Stimulated activated CD4-positive, alpha-beta T cell treated with anti-CD3 and anti-CD28 coated beads, TNF-alpha, amount 100 ng/mL, for 48 hours (primary cell): Measurements from ENCODE around the gene ITGA2.

Experiments used
- DNase-seq, 3 donors: peaks; one replicate each; pipeline ENCODE4 v3.0.0-alpha.2; 2020; ENCODE audit warnings: low read depth in 3 of 3

Gene ITGA2

DNA sequence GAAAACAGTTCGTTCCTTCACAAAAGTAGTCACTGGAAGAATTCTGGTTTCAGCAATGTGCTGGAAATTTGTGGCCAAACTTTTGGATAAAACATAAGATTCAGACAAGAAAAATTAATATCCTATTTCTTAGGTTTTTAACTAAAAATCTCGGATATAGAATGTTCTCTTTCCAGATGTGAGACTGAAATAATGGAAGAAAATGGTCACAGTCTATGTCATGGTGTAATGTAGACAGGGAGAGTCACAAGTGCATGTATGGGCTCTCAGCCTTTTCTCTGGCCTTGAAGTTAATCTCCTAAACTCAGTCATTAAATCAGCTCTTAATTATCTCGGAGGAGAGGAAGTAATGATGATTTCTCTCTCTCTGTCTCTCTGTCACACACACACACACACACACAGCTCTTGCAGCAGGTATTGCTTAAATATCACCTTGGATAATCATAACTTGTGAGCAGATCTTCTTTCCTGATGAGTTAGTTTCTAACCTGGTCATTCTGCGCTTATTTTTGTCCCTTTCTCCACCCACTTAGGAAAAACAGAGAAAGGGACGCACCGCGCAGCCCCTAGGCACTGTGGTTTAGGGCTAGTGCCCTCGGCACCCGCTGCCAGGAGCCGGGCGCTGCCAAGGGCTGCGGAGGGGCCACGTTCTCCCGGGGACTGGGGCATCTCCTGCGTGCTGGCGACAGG is 672 bp upstream of the ITGA2 start:
- DNase-seq = no peak

DNA sequence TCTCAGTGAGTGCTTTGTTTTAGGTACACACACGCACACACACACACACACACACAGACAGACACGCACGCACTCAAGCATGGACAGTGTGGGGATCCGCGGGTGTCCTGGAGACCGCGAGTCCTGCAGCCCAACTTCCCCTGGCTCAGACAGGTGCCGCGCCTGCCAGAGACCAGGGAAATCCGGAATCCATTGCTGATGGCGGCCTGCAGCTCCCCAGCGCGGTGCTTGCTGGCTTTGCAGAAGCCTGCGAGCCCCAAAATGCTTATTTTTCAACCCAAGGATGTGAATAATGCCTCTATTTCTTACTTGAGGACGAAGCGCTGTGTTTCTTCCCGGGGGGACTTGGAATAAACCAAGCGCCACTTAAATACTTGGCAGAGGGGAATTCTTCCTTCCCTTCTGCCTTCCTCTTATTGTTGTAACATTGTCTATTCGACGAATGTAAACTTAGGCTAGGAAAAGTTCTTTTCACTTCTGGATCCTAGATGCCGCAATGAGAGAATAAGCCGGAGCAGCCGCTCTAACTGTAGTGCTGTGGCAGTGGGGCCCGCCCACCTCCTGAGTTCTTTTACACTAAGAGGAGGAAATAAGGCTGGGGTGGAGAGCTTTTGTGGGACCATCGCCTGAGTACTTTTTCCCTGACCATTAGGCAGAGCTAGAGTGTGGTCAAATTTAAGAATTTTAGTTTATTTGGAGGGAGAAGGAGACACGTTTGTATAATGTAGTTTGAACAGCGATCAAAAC is 802 bp downstream of the ITGA2 start:
- no peak for DNase-seq

DNA sequence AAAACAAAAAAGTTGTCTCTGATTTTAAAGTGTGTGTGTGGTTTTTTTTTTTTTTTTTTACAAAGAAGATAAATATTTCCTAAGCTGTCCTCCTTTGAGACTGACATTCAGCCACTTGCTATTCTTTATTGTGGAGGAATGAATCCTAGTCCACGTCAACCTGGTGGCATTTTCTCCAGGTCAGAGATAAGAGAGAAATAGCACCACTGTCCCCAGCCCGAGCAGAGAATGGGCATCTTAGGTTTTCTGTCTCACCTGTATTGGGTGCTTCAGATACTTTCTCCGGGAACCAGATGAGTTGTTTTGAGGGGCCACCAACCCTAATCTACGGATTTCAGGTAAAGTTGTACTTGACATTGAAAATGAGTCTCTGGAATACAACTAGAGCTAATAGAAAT is 1.4 kb downstream of the ITGA2 start:
- no peak for DNase-seq

DNA sequence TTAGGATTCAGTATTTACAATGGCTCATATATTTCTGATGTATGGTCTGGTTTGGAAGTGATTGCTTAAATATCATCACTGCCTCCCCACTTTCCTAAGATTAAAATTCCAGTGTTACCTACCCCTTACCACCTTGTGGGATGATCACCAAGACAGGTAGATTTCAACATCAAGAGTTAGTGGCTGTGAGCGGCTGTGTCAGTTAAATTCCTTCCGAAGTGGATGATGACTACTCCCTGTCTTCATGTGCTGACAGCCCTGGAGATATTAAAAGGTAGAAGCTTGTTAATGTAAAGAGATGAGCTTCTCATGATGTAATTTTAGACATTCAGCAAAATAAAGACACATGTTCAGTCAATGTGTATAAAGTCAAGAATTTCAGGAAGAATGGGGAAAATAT is 4.2 kb downstream of the ITGA2 start:
- no peak for DNase-seq

DNA sequence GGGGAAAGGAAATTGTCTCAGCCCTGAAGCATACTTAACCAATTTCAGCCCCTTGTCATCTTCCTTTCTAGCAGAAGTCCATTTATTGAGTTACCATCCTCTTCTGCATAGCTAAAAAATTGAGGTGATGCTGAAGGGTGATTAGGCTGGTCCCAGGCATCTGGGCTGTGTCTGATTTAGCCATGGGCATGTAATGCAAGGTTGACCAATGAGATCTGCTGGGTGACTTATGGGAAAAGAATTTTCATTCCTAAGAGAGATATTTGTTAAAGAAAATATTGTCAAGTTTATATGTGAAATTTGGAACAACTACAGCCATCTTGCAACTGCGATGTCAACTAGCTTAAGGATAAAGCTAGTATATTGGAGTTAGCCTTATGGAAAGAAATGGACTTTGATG is 5.1 kb downstream of the ITGA2 start:
- DNase-seq = no peak

DNA sequence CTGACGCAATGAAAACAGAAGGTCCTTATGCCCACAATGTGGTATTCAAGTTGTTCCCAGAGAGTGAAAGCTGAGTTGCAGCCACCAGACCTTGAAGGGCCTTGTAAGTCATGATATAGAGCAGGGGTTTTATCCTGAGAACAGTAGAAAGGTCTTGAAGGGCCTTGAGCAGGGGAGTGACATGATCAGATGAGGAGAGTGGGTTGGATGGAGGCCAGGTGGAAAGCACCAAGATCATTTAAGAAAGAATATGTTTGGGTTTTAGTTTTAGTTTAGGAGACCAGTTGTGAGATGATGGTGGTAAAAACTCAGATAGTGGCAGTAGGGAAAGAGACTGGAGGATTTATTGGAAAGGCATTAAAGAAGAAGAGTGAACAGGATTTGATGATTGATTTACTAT is 5.9 kb downstream of the ITGA2 start:
- no peak for DNase-seq

DNA sequence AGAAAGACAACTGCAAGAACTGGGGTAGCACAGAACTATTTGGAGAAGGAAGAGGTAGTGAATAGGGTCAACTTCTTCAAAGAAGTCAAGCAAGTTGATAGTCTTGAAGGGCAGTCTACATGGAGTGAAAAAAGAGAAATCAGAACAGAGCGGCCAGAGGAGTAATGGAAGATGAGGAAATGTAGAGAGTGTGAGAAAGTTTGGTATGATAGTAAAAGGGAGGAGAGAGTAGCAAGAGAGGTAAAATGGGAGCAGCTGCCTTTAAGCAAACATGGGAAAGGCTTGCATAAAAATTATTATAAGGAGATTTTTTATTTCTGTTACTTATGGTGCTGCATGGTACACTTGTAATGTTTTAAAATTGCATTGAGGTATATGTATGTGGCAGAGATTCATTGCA is 6.8 kb downstream of the ITGA2 start:
- no peak for DNase-seq

DNA sequence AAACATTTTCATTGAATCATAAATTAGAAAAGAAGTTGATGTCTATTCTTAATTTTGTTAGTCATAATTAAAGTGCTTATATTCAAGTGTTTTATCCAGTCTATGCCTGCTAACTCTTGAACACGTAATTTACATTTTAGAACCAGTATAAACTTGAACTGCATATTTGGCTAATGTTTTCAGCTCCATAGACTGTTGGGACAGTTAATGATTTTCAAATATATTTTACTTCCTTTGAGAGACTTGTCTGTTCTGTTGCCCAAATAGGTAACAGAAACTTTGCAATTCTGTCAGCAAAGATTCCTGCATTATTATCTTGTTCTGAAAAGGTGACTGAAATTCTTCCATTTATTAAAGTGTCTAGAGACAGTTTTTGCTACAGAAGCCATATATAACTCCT is 7.8 kb downstream of the ITGA2 start:
- no peak for DNase-seq

DNA sequence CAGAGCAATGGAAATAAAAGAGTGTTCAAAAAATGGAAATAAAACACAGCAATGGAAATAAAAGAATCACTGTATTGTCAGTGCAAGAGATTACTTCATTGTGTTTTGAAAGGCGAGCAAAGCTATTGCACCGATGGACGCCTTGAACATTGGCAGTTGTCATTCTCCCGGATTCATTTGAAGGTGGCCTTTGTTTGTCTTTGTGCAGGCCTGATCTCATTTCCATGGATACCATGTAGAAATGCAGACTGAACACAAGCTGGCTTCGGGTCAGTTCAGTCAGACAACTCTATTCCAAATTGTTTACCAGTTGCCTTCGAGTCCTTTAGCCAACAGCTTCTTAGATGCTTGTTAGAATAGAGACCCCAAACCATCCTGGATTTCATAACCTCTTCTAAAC is 8.3 kb downstream of the ITGA2 start:
- no peak for DNase-seq

DNA sequence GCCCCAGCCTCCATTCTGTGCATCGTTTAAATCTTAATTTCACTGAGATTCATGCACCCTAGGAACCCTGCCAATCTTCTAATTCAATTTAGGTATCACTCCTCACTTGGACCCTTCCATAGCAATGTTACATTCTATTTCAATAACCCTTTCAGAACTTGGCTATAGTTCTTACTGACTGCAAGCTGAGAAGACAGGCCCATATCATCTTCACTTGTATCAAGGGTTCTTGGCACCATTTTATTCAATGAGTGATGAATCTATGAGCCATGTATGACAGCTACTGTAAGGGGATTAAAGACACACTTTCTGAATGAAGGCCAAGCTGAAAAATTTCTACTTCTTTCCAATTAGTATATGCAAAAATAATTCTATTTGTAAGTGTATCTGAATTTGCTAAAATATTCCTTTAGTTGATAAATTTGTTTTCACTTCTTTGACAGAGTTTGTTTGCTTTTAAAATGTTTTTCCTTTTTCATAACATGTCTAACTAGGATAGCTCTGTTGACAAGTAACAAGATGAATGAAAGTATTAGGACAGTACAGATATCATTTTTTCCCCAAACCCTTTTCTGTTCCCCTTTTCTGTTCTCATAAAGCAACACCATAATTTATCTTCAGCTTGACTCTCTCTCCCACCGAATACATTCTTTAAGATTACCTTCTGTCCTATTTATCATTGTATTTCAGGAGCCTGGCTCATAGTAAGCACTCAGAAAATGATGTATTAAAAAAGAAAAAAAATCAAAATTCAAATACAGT is 9.6 kb downstream of the ITGA2 start:
- DNase-seq = no peak

DNA sequence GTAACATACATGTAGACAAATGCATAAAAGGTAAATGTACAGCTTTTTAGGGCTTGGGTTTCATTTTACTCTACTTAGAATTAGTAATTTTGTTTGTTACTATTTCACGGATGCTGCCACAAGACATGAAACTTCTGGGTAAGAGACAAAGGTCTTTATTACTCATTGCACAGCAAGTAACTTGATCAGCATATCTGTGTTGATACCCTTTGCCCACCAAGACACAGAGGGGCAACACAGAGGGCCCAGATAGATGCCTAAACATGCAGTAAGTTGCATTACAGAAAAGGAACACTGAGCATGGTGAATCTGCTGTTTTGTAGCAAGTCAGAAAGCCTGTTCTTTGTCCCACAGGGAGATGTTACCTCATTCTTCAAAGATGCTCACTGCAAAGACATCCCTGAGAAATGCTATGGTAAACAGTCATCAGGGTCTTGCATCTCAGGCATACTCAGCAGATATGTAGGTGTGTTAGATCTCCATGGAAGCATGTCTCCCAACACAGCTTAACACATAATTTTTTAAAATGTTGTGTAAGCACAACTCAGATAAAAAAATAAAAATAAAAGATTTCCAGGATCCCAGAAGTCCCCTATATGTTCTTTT is 10.3 kb downstream of the ITGA2 start:
- no peak for DNase-seq

DNA sequence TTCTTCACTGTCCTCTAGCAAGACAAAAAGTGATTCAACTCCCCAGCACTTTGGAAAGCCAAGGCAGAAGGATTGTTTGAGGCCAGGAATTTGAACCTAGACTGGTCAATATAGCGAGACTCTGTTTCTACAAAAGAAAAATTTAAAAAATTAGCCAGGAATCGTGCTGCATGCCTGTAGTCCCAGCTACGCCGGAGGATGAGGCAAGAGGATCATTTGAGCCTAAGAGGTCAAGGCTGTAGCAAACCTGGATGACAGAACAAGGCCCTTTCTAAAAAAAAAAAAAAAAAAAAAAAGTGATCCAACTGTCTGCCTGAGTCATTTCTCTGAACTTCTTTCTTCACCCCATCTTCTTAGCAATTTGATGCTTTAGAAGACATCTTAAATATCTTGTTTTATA is 12.4 kb downstream of the ITGA2 start:
- DNase-seq = no peak

DNA sequence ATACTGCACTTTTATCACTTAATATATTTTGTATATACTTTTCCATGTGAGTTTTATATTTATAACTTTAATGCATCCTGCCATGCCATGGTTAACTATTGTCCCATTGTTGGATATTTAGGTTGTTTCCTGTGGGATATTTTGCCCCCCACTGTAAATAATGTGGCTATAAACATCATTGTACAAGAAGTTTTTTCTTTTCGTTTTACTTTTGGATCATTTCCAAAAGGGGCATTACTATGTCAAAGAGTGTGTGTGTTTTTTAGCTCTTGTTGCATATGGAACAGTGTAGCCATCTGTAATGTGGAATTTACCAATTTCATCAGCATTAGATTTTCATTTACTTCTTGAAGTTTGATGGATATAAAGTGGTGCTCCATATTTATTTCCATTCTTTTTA is 13.3 kb downstream of the ITGA2 start:
- no peak for DNase-seq

DNA sequence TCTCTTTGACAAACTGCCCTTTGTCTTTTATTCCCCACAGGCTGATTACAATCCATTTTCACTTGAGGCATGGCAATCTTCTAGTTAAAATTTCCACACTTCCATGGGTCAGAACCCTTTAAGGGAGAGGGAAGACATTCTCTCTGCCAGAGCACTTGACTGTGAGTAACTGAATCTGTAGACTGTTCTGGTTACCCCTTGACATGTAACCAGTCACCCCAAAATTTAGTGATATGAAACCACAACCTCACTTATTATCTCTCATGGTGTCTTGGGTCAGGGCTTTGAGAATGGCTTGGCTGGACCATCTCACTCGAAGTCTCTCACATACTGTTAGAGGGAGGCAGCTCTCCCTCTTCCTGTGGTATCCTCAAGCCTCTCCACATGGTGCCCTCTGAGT is 14.0 kb downstream of the ITGA2 start:
- DNase-seq = no peak

DNA sequence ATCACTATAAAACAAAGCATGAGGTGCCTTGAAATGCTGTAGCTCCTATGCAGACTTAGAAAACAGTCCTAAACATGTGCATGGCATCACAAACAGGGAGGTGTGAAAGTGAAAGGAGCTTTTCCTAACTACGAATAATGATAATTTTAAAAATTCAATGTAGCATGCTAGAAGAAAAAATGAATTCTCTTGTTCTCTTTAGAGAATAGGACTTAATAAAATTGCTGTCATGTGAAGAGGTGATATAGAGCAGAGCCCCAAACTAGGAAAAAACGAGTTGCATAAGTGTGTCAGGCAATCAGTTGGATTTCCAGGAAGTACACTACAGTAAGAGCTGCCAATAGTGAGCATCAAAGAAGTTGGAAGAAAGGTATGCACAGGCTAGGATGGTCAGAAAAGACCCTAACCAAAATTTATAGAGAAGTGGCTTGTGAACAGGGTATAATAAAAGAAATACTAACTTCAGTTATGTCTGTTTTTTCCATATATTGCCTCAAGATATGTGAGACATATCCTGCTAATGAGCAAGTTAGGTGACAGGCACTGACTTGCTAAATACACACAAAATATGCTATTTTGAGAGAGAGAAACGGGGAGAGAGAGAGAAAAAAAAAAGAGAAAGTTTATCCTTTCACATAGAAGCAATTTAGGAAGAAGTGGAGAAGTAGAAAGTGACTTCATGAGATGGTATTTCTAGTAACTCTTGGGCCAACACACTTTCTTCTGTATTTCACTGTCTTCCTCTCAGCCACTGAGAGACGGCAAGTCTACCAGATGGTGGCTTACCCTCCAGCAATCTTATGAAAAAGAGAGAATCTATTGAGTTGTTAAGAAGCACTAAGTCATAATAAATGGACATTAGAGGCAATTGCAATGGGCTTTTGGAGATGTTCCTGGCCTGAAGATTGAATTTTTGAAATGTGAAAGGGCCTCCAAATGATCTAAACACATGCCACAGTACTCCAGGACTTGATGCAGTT is 18.0 kb downstream of the ITGA2 start:
- DNase-seq = no peak

DNA sequence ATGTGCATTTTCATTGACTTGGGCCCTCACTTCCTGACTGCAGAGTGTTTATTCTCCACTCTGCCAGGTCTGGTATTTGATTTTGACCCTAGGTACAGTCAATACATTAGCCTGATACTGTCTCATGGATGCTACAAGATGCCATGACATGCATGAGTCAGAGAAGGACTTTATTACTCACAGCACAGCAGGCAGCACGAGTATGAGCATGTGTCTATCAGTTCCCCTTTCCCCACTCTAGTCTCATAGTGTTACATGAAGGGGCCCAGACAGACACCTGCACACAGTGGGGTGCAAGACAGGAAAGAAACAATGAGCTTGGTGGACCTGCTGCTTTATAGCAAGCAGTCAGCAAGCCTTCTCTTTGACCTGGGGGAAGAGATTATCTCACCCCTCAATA is 19.6 kb downstream of the ITGA2 start:
- DNase-seq = no peak

DNA sequence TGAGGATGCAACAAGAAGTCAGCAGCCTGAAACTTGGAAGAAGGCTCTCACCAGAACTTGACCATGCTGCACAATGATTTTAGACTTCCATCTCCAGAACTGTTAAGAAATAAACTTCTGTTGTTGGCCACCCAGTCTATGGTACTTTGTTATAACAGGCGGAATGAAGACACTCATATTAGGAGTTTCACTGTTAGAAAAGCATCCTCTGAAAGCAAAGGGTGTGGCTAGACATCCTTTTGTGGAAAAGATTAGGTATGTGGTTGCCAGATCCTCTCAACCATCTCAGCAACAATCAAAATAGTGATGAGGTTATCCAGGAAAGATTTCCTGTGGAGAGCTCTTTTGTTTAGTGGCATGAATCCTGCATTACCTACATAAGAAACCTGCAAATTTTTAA is 20.7 kb downstream of the ITGA2 start:
- no peak for DNase-seq

DNA sequence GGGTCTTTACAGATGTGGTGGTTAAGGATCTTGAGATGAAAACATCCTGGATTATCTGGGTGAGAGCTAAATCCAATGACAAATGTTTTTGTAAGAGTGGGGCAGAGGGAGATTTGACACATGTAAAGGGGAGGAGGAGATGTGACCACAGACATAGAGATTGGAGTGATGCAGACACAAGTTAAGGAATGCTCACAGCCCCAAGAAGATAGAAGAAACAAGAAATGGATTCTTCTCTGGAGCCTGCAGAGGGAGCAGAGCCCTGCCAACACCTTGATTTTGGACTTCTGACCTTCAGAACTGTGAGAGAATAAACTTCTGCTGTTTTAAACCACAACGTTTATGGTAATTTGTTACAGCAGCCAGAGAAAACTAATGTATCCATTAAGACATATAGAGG is 21.7 kb downstream of the ITGA2 start:
- DNase-seq = no peak

DNA sequence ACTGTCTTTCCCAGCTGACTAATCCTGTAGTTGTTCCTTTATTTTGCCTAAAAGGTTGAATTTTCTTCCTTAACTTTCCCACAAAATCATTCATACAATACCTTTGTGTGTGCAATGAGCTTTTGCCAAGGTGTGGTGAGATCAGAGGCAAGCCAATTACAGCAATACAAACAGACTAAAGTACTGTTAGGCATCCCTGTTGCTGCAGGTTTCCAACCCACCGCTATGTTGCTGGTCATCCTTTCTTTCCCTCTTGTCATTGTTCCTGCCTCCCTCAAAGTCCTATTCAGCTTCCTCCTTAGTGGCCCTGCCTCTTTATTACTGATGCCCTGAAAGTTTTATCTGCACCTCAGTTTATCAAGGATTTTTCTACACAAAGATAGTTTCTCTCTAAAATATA is 22.1 kb downstream of the ITGA2 start:
- DNase-seq = no peak

DNA sequence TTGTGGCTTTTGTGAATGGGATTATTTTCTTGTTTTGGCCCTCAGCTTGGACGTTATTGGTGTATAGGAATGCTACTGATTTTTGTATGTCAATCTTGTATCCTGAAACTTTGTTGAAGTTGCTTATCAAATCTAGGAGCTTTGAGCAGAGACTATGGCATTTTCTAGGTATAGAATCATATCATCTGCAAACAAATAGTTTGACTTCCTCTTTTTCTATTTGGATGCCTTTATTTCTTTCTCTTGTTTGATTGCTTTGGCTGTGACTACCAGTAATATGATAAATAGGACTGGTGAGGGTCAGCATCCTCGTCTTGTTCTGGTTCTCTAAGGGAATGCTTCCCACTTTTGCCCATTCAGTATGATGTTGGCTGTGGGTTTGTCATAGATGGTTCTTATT is 24.7 kb downstream of the ITGA2 start:
- no peak for DNase-seq

DNA sequence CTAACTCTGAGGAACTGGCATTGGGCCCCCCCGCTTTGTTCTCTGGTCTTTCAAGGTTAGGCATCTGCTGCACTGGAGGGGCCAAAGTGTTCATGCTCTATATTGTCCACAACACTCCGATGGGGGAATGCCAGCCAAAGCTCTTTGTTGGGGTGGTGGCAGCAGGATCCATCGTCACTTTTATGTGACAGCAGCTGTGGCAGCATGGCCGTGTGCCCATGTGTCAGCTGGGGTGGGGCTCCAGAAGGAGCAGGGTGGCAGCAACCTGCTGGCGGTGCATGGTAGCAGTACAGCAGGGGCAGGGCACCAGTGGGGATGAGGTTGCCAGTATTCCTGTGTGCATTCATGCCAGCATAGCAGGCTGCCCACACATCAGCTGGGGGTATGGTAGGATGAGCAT is 28.2 kb downstream of the ITGA2 start:
- no peak for DNase-seq
